K562 treated with DMSO at 1 percent for 12 hours (cell line): ENCODE results near the gene SHANK2. TPM values are rescaled to one million over a fixed set of nuclear protein-coding genes. Genes with fewer than 3 reads are reported as not detected.

Experiments used
- total RNA-seq: library from RNA; unstranded; fragments of 300-600 nt; gene quantifications from 2 replicates; pipeline ENCODE4 v1.2.3, GENCODE V29; 2022; ENCODE audit not compliant: insufficient read depth

Gene SHANK2
- not detected in 2 replicates for total RNA-seq

GRCh38 chr11:71252269-71252769 is at the start of gene SHANK2:
Gene SHANK2, minus strand, starts transcription at chr11:71252577. Its CDS starts 105,251 bp downstream, at chr11:71147326.

Other genes with a start within 250 kb of the SHANK2 start
- 37.4 and 59.9 TPM in 2 replicates for gene DHCR7, start 195.8 kb upstream of the SHANK2 start, total RNA-seq
- gene NADSYN1, start 200.6 kb upstream of the SHANK2 start, total RNA-seq: 39.4 and 70.2 TPM in 2 replicates